Fibroblast of the aortic adventitia (primary cell): Measurements from ENCODE around the gene ARHGAP15. TPM values are rescaled to one million over a fixed set of nuclear protein-coding genes. Genes with fewer than 3 reads are reported as not detected.

Experiments
- DNase-seq: peaks from one replicate; pipeline ENCODE4 v3.0.0-alpha.2; 2010; ENCODE audit warnings: low read depth
- H3K4me3 ChIP-seq: 2 replicates; pipeline ENCODE4 v1.5.1; 2011; ENCODE audit warnings: low read depth, mild to moderate bottlenecking, control low read depth, low read length, moderate library complexity
- total RNA-seq: library from RNA; depleted of rRNA; stranded (reverse); fragments of >200 nt; gene quantifications from 2 replicates; pipeline ENCODE4 v1.2.3, GENCODE V29; 2012; ENCODE audit warnings: low replicate concordance
- TF ChIP-seq, protein P1 (sequence below): IDR thresholded peaks from 2 replicates; pipeline ENCODE4 v1.5.1; 2011; ENCODE audit warnings: mild to moderate bottlenecking, low read length, control low read depth, inconsistent platforms; ENCODE audit not compliant: insufficient read depth

The ARHGAP15 gene
- total RNA-seq, 1 donor, result not detected

DNA sequence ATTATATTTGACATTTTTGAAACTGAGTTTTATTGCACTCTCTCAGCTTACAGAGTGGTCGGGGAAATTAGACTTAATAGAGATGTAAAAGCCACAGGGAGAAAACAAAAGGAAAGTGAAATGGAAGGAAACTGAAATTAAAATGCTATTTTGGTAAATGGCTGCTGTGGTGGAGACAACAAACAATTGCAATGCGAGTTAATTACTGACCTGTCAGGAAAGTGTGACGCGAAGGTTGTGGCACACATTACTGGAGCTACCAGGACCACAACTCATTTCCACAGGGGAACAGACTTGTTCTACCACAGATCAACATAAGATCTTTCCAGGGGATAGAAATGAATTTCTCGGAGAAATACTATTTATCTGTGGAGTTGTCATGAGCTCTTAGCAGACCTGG is 19.5 kb downstream of the ARHGAP15 start:
- no peak overlapping the region for H3K4me3 ChIP-seq
- DNase-seq, result no peak
- TF ChIP-seq, protein P1, sequence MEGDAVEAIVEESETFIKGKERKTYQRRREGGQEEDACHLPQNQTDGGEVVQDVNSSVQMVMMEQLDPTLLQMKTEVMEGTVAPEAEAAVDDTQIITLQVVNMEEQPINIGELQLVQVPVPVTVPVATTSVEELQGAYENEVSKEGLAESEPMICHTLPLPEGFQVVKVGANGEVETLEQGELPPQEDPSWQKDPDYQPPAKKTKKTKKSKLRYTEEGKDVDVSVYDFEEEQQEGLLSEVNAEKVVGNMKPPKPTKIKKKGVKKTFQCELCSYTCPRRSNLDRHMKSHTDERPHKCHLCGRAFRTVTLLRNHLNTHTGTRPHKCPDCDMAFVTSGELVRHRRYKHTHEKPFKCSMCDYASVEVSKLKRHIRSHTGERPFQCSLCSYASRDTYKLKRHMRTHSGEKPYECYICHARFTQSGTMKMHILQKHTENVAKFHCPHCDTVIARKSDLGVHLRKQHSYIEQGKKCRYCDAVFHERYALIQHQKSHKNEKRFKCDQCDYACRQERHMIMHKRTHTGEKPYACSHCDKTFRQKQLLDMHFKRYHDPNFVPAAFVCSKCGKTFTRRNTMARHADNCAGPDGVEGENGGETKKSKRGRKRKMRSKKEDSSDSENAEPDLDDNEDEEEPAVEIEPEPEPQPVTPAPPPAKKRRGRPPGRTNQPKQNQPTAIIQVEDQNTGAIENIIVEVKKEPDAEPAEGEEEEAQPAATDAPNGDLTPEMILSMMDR, result no peak

DNA sequence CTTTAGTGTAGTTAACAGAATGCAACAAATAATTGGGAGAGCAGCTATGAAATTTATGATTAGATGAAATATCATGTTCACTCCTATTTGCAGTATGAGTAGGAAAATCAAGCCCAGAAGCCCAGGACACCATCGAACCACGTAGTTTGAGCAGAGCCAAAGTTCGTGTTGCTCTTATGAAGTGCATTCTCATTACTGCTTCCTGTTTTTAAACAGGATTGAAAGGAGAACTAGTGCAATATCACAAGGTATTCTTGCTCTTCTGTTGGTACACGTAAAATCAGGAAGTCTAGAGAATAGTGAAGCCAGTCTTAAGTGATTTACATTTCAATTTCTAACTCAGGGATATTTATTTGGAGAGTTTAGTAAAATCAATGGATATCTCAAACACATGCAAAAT is 21.1 kb downstream of the ARHGAP15 start:
- DNase-seq, result no peak
- H3K4me3 ChIP-seq, result no peak overlapping the region
- TF ChIP-seq, protein P1, result no peak

DNA sequence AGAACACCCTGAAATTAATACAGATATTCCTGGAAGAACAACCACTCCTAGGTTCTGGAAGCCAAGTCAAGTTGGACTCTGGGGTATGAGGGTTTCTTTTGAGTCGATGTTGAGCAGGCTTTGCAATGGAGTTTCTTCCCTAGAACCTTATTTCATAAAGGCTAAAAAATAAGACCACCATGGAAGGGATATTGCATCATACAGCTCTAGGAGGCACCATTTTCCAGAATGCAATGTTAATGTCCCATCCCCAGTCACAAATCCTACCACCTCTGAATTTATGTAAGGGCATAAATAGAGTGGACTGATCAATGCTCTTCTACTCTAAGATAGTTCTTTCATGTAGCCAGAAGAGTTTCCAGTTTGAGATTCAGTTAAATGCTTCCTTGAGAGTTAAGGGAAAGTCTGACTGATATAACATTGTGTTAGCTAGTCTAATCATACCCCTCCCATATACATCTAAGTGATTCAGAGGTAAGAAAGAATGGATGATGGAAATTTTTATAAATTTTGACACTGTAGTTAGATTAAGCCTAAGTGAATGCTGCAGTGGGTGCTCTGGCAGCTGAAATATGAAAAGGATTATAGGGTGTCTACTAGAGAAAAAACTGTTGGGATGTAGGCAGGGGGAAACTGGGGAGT is 22.0 kb downstream of the ARHGAP15 start:
- no peak overlapping the region for H3K4me3 ChIP-seq
- TF ChIP-seq, protein P1, result no peak
- DNase-seq, result no peak

DNA sequence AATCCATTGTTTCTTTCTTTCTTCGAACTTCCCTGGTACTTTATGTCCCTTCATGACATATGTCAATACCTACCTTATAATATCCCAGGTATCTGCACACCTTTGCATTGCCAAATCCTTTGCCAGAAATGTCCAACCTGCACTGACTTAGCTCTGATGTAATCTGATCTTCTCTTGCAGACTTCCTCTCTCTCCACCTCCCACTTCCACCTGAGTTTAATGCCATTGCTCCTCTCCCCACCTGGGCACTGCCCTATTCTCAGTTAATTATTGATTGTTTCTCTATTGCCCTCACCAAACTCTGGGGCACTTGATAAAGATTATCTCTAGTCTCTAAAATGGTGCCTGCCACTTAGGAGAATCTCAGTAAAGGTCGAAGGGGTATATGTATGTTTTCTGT is 23.0 kb downstream of the ARHGAP15 start:
- TF ChIP-seq, protein P1, result no peak
- no peak for DNase-seq
- H3K4me3 ChIP-seq, result no peak overlapping the region

DNA sequence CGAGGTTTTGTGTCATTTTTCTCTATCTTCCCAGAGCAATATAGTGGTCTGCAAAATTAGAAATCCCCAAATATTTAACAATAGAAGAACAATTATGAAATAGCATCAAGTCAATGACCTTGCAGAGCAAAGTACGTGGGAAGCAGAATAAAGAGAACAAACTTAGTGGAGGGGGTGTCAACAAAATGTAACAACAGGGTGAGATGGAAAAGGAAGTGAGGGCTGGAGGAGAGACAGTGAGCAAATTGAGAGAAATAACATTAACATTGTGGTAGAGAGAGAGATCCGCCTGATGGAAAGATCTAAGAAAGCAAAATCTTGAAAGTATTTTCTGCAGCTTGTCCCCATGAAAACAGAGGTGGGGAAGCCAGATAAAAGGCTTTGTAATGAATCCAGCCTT is 23.4 kb downstream of the ARHGAP15 start:
- TF ChIP-seq, protein P1, result no peak
- H3K4me3 ChIP-seq, result no peak overlapping the region
- no peak for DNase-seq

DNA sequence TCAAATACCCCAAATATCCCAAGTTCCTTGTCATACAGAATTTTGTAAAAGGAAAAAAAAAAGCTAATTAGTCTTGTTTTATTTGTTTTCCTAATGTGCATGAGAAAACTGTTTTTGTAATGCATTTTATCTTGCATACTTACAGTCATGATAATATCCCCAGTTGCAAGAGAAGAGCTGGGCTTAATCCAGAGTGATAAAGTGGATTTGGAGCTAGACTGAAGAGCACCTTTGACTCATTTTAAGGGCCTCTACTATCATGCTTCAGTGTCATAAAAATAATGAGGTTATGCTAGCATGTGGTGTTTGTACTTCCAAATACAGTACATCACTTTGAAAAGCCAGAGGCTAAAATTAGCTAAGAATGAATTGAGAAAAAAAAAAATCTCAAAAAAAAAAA is 26.4 kb downstream of the ARHGAP15 start:
- DNase-seq, result no peak
- TF ChIP-seq, protein P1, result no peak
- H3K4me3 ChIP-seq, result no peak overlapping the region

DNA sequence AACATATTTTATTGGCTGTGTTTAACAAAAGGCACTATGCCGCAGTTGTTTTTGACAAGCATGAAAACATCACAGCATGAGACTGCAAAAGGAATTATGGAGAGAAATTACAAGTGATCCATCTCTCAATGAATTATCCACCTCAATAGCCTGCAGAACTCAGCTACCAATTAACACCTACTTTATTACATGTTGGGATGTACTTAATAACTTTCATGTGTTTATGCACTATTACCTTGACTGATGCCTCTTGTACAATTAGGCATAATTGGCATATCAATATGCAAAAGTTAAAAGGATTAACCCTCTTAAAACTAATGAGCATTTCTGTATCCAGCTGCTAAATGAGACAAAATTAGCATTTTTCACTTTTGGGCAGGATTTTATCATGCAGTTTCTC is 27.8 kb downstream of the ARHGAP15 start:
- TF ChIP-seq, protein P1, result no peak
- DNase-seq, result no peak
- H3K4me3 ChIP-seq, result no peak overlapping the region
